HG03097 (cell line): ENCODE measurements around the gene SIK1.

Source experiments
- ATAC-seq: cut with Tn5 transposase; IDR thresholded peaks from one replicate; pipeline ENCODE4 v1.9.1; 2021; ENCODE audit not compliant: unreplicated experiment, low FRiP score

The SIK1 gene

DNA sequence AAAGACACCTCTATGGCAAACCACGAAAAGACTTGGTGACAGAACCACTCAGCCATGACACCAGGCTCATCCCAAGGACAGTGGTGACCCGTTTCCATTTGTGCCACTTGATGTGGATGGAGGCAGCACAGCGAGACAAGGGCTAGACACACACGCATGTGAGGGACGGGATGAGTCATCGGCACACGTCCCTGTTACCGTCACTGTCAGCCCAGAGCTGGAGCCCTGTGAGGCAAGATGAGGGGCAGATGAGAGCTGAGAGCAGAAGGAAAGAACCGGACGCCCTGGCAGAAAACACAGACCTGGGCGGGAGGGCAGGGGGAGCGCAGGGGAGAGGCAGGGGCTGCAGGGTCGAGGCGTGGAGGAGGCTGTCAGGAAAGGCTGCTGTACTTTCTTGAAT lies 57.8 kb downstream of the SIK1 start:
- ATAC-seq: no peak

GRCh38 chr21:43368685-43369084 lies 58.2 kb downstream of the SIK1 start:
- no peak for ATAC-seq

GRCh38 chr21:43367859-43368258 lies 59.1 kb downstream of the SIK1 start:
- no peak for ATAC-seq

GRCh38 chr21:43367296-43367695 lies 59.6 kb downstream of the SIK1 start:
- no peak for ATAC-seq

GRCh38 chr21:43366656-43367055 lies 60.3 kb downstream of the SIK1 start:
- ATAC-seq: no peak

DNA sequence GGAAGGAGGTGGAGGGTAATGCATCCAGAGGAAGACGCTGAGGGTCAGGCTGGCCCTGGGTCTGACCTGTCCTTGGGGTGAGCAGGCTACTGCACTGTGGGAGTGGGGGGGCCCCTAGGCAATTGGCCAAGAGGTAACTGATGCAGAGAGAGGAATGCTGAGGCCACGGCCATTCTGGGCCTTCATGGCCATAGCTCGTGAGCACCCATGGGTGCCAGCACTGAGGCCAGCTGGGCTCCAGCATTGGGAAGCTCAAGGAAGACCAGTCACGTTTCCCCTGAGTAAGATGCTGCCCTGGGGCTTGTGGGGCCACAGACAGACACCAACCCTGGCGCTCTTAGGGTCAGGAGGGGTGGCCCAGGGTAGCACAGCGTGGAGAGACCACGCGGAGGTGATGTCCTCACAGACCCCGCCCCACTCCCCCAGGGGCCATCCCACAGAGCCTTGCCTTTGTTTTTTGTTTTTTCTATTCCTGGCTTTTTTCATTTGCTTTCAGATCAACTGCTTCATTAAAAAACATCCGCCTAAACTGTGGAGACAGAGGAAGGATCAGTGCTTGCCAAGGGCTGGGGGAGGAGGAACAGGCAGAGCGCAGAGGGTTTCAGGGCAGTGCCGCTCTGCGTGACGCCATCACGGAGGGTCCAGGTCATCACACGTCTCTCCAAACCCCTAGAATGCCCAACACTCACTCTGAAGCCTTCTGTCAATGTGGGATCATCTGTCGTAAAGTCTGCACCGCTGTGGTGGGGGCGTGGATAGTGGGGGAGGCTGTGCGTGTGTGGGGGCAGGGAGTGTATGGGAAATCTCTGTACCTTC lies 61.1 kb downstream of the SIK1 start:
- ATAC-seq: no peak

GRCh38 chr21:43364851-43365424 lies 62.0 kb downstream of the SIK1 start:
- no peak for ATAC-seq
